ENCODE data around the gene JADE1.

Gene JADE1

GRCh38 chr4:128846063-128846462 is 36.6 kb downstream of the JADE1 start:
- DNase-seq = no peak

- DNase-seq = no peak
Observed at GRCh38 chr4:128847082-128847724, 37.7 kb downstream of the JADE1 start.

GRCh38 chr4:128848461-128848860 is 39.0 kb downstream of the JADE1 start:
- DNase-seq = no peak

- no peak for DNase-seq
Observed at GRCh38 chr4:128850252-128850651, 40.8 kb downstream of the JADE1 start.

GRCh38 chr4:128853741-128854140 is 44.2 kb downstream of the JADE1 start:
- no peak for DNase-seq

- no peak for DNase-seq
Observed at GRCh38 chr4:128854433-128854832, 44.9 kb downstream of the JADE1 start.

GRCh38 chr4:128855621-128856020 is 46.1 kb downstream of the JADE1 start:
- DNase-seq = no peak

GRCh38 chr4:128856246-128856645 is 46.7 kb downstream of the JADE1 start:
- DNase-seq = no peak

- no peak for DNase-seq
Observed at GRCh38 chr4:128858879-128859671, 49.6 kb downstream of the JADE1 start.

GRCh38 chr4:128859887-128860677 is 50.6 kb downstream of the JADE1 start:
- no peak for DNase-seq

GRCh38 chr4:128861856-128862518 is 52.5 kb downstream of the JADE1 start:
- DNase-seq = no peak

GRCh38 chr4:128862608-128863311 is 53.3 kb downstream of the JADE1 start:
- DNase-seq = no peak

GRCh38 chr4:128863312-128864075 is 54.0 kb downstream of the JADE1 start:
- peak; percentile 85 for DNase-seq

GRCh38 chr4:128865132-128865531 is 55.6 kb downstream of the JADE1 start:
- DNase-seq = no peak

- no peak for DNase-seq
Observed at GRCh38 chr4:128866269-128866668, 56.8 kb downstream of the JADE1 start.

GRCh38 chr4:128866691-128867090 is 57.2 kb downstream of the JADE1 start:
- no peak for DNase-seq

GRCh38 chr4:128868758-128869157 is 59.3 kb downstream of the JADE1 start:
- no peak for DNase-seq

GRCh38 chr4:128869776-128870509 is 60.4 kb downstream of the JADE1 start:
- no peak for DNase-seq

- no peak for DNase-seq
Observed at GRCh38 chr4:128871948-128872347, 62.4 kb downstream of the JADE1 start.

GRCh38 chr4:128876200-128876599 is 66.7 kb downstream of the JADE1 start:
- no peak for DNase-seq

- no peak for DNase-seq
Observed at GRCh38 chr4:128877934-128878333, 68.4 kb downstream of the JADE1 start.
